ENCODE results near the gene HGFAC.
"Not testable (repeated sequence)": the region's sequence is repeated elsewhere in the genome, so short reads cannot be mapped to it uniquely, and the experiment has no call there.

HGFAC gene

DNA sequence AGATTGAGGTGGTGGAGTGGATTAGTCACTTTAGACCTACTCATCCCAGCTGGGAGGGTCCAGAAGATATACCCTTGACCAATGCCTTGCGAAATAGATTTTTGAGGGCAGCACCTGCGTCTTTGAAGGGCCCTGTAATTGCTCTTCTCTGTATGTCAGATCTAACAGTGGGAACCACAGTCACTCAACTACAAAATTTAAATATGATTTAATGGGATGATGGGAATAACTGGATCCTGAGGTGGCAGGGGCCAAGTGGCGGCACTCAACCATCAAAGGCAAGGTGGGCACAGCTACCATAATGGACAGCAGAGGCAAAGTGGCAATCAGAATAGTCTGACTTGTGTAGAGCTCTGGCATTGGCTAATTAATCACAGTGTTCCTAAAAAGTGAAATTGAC, 13.8 kb downstream of the HGFAC start:
- Histone ChIP-seq H3K27me3 (ENCODE audit: control insufficient read depth in 1 of 2, insufficient read depth in 1 of 2, low read length in 2 of 2) (peaks cover 6 to 13% of the 10 kb centered on the region in 2 experiments), H3K9me3 (ENCODE audit: control insufficient read depth, low read length) (peaks cover 24% of the 10 kb centered on the region)
- H3K9ac ChIP-seq (ENCODE audit: low read length); H2AK5ac ChIP-seq (ENCODE audit: low read length, severe bottlenecking); H3K14ac ChIP-seq (ENCODE audit: low read length in 2 of 2); H3K18ac ChIP-seq (ENCODE audit: low read depth in 1 of 2, low read length in 2 of 2); H3K4ac ChIP-seq (ENCODE audit: low read depth in 1 of 2, low read length in 2 of 2); H3K23ac ChIP-seq (ENCODE audit: low read length in 2 of 2); DNase-seq; H2BK5ac ChIP-seq (ENCODE audit: low read depth, low read length, poor library complexity, severe bottlenecking); H4K8ac ChIP-seq (ENCODE audit: low read length); H3K79me1 ChIP-seq (replicated peaks; ENCODE audit: low read length, poor library complexity, severe bottlenecking); H3K4me1 ChIP-seq (ENCODE audit: control insufficient read depth, insufficient read depth, low read depth, low read length); H2BK120ac ChIP-seq (ENCODE audit: low read depth, low read length); H4K91ac ChIP-seq (ENCODE audit: low read length); H2AFZ ChIP-seq (ENCODE audit: low read depth, low read length); H3K4me3 ChIP-seq (ENCODE audit: insufficient read depth in 1 of 2, low read depth in 1 of 2, low read length in 2 of 2); H3K4me2 ChIP-seq (ENCODE audit: low read length, poor library complexity, severe bottlenecking); H2BK15ac ChIP-seq (ENCODE audit: low read depth, poor library complexity, severe bottlenecking); H3K27ac ChIP-seq (ENCODE audit: low read length, poor library complexity, severe bottlenecking); H3K36me3 ChIP-seq (ENCODE audit: control insufficient read depth in 1 of 2, insufficient read depth in 2 of 2, low read depth in 1 of 2, low read length in 2 of 2); H2BK12ac ChIP-seq (ENCODE audit: low read length in 2 of 2): not testable (repeated sequence)
- WGBS = 93% methylated on average over 2 of the region's 3 CpGs

DNA sequence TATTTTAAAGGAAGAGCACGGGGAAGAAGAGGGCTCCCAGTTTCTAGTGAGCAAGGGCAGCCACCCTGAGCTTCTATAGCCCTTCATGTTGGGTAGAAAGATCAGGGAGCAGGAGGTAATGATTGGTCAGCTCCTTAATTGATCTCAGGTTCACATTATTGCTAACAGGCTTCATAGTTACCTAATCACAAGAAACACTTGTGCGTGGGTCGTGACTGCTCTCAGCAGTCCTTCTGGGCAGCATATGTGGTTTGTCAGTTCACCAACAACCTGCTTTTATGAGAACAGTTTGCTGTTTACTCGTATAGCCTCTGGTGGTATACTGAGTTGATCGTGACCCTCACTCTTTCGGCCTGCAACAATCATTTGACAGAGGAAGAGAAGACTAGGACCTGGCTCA, 16.6 kb downstream of the HGFAC start:
- Histone ChIP-seq H3K18ac (ENCODE audit: low read depth in 1 of 2, low read length in 2 of 2) (no peak overlapping the region), H4K91ac (ENCODE audit: low read length) (no peak overlapping the region), H3K27me3 (ENCODE audit: control insufficient read depth in 1 of 2, insufficient read depth in 1 of 2, low read length in 2 of 2) (peaks cover 29 to 35% of the 10 kb centered on the region in 2 experiments), H3K4me3 (ENCODE audit: insufficient read depth in 1 of 2, low read depth in 1 of 2, low read length in 2 of 2) (no peak overlapping the region), H2BK15ac (ENCODE audit: low read depth, poor library complexity, severe bottlenecking) (no peak overlapping the region), H4K8ac (ENCODE audit: low read length) (no peak overlapping the region), H3K23ac (ENCODE audit: low read length in 2 of 2) (no peak overlapping the region), H3K4ac (ENCODE audit: low read depth in 1 of 2, low read length in 2 of 2) (no peak overlapping the region), H2BK5ac (ENCODE audit: low read depth, low read length, poor library complexity, severe bottlenecking) (no peak overlapping the region), H3K79me1 (replicated peaks; ENCODE audit: low read length, poor library complexity, severe bottlenecking) (no peaks in the 10 kb centered on the region), H3K4me1 (ENCODE audit: control insufficient read depth, insufficient read depth, low read depth, low read length) (peaks cover 12% of the 10 kb centered on the region), H3K36me3 (ENCODE audit: control insufficient read depth in 1 of 2, insufficient read depth in 2 of 2, low read depth in 1 of 2, low read length in 2 of 2) (no peaks in the 10 kb centered on the region), H2AK5ac (ENCODE audit: low read length, severe bottlenecking) (no peak overlapping the region), H2BK12ac (ENCODE audit: low read length in 2 of 2) (no peak overlapping the region), H2BK120ac (ENCODE audit: low read depth, low read length) (no peak overlapping the region), H3K9ac (ENCODE audit: low read length) (no peak overlapping the region), H3K4me2 (ENCODE audit: low read length, poor library complexity, severe bottlenecking) (no peak overlapping the region), H2AFZ (ENCODE audit: low read depth, low read length) (no peak overlapping the region), H3K27ac (ENCODE audit: low read length, poor library complexity, severe bottlenecking) (no peak overlapping the region), H3K14ac (ENCODE audit: low read length in 2 of 2) (no peak overlapping the region), H3K9me3 (ENCODE audit: control insufficient read depth, low read length) (peaks cover 24% of the 10 kb centered on the region)
- no peak for DNase-seq
- 83% methylated on average over 6 of the region's 6 CpGs for WGBS

DNA sequence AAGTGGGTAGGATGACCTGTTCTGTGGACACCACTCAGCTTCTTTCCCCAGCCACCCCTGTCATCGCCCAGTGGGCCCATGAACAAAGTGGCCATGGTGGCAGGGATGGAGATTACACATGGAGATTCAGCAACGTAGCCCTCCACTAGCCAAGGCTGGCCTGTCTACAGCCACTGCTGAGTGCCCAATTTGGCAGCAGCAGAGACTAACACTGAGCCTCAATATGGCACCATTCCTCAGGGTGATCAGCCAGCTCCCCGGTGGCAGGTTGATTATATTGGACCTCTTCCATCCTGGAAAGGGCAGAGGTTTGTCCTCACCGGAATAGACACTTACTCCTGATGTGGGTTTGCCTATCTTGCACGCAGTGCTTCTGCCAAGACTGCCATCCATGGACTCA, 17.4 kb downstream of the HGFAC start:
- not testable (repeated sequence) for H3K4me3 ChIP-seq (ENCODE audit: insufficient read depth in 1 of 2, low read depth in 1 of 2, low read length in 2 of 2)

DNA sequence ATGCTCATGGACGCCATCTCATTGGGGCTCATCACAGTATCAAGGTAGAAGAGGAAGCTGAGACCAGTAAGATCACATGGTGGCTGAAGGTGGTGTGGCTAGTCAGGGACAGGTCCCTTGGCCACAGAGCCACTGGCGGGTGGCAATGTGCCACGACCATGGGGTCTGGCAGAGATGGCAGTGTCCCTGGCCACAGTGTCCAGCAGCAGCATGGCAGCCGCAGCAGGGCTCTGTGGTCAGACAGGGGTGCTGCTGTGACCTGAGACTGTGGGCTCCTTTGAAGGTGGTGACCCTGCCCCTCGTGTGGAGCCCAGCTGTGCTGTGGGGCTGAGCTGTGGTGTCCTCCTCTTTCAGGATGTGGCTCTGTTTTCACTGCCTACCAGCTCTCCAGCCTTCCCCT, 19.2 kb downstream of the HGFAC start:
- Histone ChIP-seq H2AK5ac (ENCODE audit: low read length, severe bottlenecking) (no peak overlapping the region), H3K79me1 (replicated peaks; ENCODE audit: low read length, poor library complexity, severe bottlenecking) (no peaks in the 10 kb centered on the region), H3K4me3 (ENCODE audit: insufficient read depth in 1 of 2, low read depth in 1 of 2, low read length in 2 of 2) (no peak overlapping the region), H3K9ac (ENCODE audit: low read length) (no peak overlapping the region), H3K18ac (ENCODE audit: low read depth in 1 of 2, low read length in 2 of 2) (no peak overlapping the region), H3K23ac (ENCODE audit: low read length in 2 of 2) (no peak overlapping the region), H2BK15ac (ENCODE audit: low read depth, poor library complexity, severe bottlenecking) (no peak overlapping the region), H2BK5ac (ENCODE audit: low read depth, low read length, poor library complexity, severe bottlenecking) (no peak overlapping the region), H3K14ac (ENCODE audit: low read length in 2 of 2) (no peak overlapping the region), H3K4me1 (ENCODE audit: control insufficient read depth, insufficient read depth, low read depth, low read length) (peaks cover 15% of the 10 kb centered on the region), H2AFZ (ENCODE audit: low read depth, low read length) (no peak overlapping the region), H3K9me3 (ENCODE audit: control insufficient read depth, low read length) (peaks cover 10% of the 10 kb centered on the region), H3K36me3 (ENCODE audit: control insufficient read depth in 1 of 2, insufficient read depth in 2 of 2, low read depth in 1 of 2, low read length in 2 of 2) (no peaks in the 10 kb centered on the region), H3K27ac (ENCODE audit: low read length, poor library complexity, severe bottlenecking) (no peak overlapping the region), H3K4ac (ENCODE audit: low read depth in 1 of 2, low read length in 2 of 2) (no peak overlapping the region), H4K91ac (ENCODE audit: low read length) (no peak overlapping the region), H3K4me2 (ENCODE audit: low read length, poor library complexity, severe bottlenecking) (no peak overlapping the region), H2BK120ac (ENCODE audit: low read depth, low read length) (no peak overlapping the region), H2BK12ac (ENCODE audit: low read length in 2 of 2) (no peak overlapping the region), H3K27me3 (ENCODE audit: control insufficient read depth in 1 of 2, insufficient read depth in 1 of 2, low read length in 2 of 2) (peaks cover 46 to 59% of the 10 kb centered on the region in 2 experiments), H4K8ac (ENCODE audit: low read length) (no peak overlapping the region)
- no peak for DNase-seq
- 83% methylated on average over 5 of the region's 5 CpGs for WGBS

More for the DNA sequence above, 17.4 kb downstream of the HGFAC start:
- H3K4me2 ChIP-seq (ENCODE audit: low read length, poor library complexity, severe bottlenecking); H3K4ac ChIP-seq (ENCODE audit: low read depth in 1 of 2, low read length in 2 of 2); H2BK5ac ChIP-seq (ENCODE audit: low read depth, low read length, poor library complexity, severe bottlenecking); H2AFZ ChIP-seq (ENCODE audit: low read depth, low read length); H4K8ac ChIP-seq (ENCODE audit: low read length); H3K18ac ChIP-seq (ENCODE audit: low read depth in 1 of 2, low read length in 2 of 2); H2AK5ac ChIP-seq (ENCODE audit: low read length, severe bottlenecking); H3K14ac ChIP-seq (ENCODE audit: low read length in 2 of 2); H3K36me3 ChIP-seq (ENCODE audit: control insufficient read depth in 1 of 2, insufficient read depth in 2 of 2, low read depth in 1 of 2, low read length in 2 of 2); H2BK15ac ChIP-seq (ENCODE audit: low read depth, poor library complexity, severe bottlenecking); H2BK120ac ChIP-seq (ENCODE audit: low read depth, low read length); H2BK12ac ChIP-seq (ENCODE audit: low read length in 2 of 2); H3K9ac ChIP-seq (ENCODE audit: low read length); H4K91ac ChIP-seq (ENCODE audit: low read length); H3K23ac ChIP-seq (ENCODE audit: low read length in 2 of 2); H3K27ac ChIP-seq (ENCODE audit: low read length, poor library complexity, severe bottlenecking); H3K79me1 ChIP-seq (replicated peaks; ENCODE audit: low read length, poor library complexity, severe bottlenecking); DNase-seq: not testable (repeated sequence)
- WGBS = 77% methylated on average over 5 of the region's 5 CpGs
- peaks cover 14% of the 10 kb centered on the region for H3K4me1 ChIP-seq (ENCODE audit: control insufficient read depth, insufficient read depth, low read depth, low read length)
- peaks cover 36 to 42% of the 10 kb centered on the region in 2 experiments for H3K27me3 ChIP-seq (ENCODE audit: control insufficient read depth in 1 of 2, insufficient read depth in 1 of 2, low read length in 2 of 2)
- peaks cover 18% of the 10 kb centered on the region for H3K9me3 ChIP-seq (ENCODE audit: control insufficient read depth, low read length)
